IMR-90 (cell line): ENCODE measurements around the gene TMEM259. TPM values are rescaled to one million over a fixed set of nuclear protein-coding genes. Genes with fewer than 3 reads are reported as not detected.

Source experiments
- ATAC-seq: fragments of 200-7000 bp; cut with Tn5 transposase; 2 replicates; pipeline ENCODE4 v1.9.1; 2020; ENCODE audit warnings: low read depth, mild to moderate bottlenecking, moderate library complexity
- BruUV-seq: library from RNA; stranded (reverse); fragments of 400-500 nt; replicated peaks from 2 replicates; lab custom pipeline; 2021; lab: Mats Ljungman, UMichigan
- CTCF ChIA-PET: fragments of 300-600 bp; formaldehyde crosslinking; extraction: SDS; loops from one replicate; lab custom pipeline; 2021; ENCODE audit warnings: antibody characterized with exemption; lab: Yijun Ruan, JAX
- POLR2A ChIA-PET: fragments of 300-600 bp; sonication (Branson Sonifier 250); formaldehyde crosslinking; loops from one replicate; lab custom pipeline; 2022; ENCODE audit warnings: antibody characterized with exemption; ENCODE audit not compliant: unreplicated experiment; lab: Charles Lee
- DNase-seq: peaks from one replicate; pipeline ENCODE4 v3.0.0; 2013
- H2AFZ ChIP-seq: replicated peaks from 2 replicates; pipeline ENCODE3; 2013; ENCODE audit warnings: low read length, mild to moderate bottlenecking; ENCODE audit not compliant: poor library complexity
- H2AK5ac ChIP-seq: 2 replicates; pipeline ENCODE4 v1.6.1; 2013; ENCODE audit warnings: low read depth, low read length, inconsistent platforms
- H2AK9ac ChIP-seq: replicated peaks from 2 replicates; pipeline ENCODE3; 2013; ENCODE audit warnings: mild to moderate bottlenecking, low read depth, low read length, moderate library complexity; ENCODE audit not compliant: poor library complexity
- H2BK120ac ChIP-seq: 2 replicates; pipeline ENCODE4 v1.6.1; 2013; ENCODE audit warnings: low read depth, low read length, inconsistent platforms
- H2BK15ac ChIP-seq: 3 replicates; pipeline ENCODE4 v1.6.1; 2013; ENCODE audit warnings: low read depth, low read length, inconsistent platforms
- H2BK20ac ChIP-seq: 2 replicates; pipeline ENCODE4 v1.6.1; 2013; ENCODE audit warnings: low read depth, mild to moderate bottlenecking, inconsistent platforms, low read length, moderate library complexity
- H2BK5ac ChIP-seq: 2 replicates; pipeline ENCODE4 v1.6.1; 2013; ENCODE audit warnings: mild to moderate bottlenecking, low read depth, low read length, inconsistent platforms; ENCODE audit not compliant: poor library complexity, severe bottlenecking
- H3K14ac ChIP-seq: replicated peaks from 2 replicates; pipeline ENCODE4 v1.6.1; 2013; ENCODE audit warnings: low read depth, low read length, inconsistent platforms
- H3K18ac ChIP-seq: 2 replicates; pipeline ENCODE4 v1.6.1; 2013; ENCODE audit warnings: low read depth, low read length, control low read depth
- H3K23ac ChIP-seq: 2 replicates; pipeline ENCODE4 v1.6.1; 2013; ENCODE audit warnings: low read depth, low read length, inconsistent platforms
- H3K27ac ChIP-seq: 2 replicates; pipeline ENCODE4 v1.5.1; 2013; ENCODE audit warnings: mild to moderate bottlenecking, control low read depth, low read length; ENCODE audit not compliant: insufficient read depth
- H3K27me3 ChIP-seq: 2 replicates; pipeline ENCODE4 v1.6.1; 2013; ENCODE audit warnings: low read length; ENCODE audit not compliant: control insufficient read depth, insufficient read depth
- H3K36me3 ChIP-seq: 2 replicates; pipeline ENCODE4 v1.6.1; 2013; ENCODE audit warnings: low read length, mixed read lengths; ENCODE audit not compliant: control insufficient read depth, insufficient read depth
- H3K4ac ChIP-seq: 2 replicates; pipeline ENCODE4 v1.6.1; 2013; ENCODE audit warnings: low read depth, low read length, inconsistent platforms
- H3K4me1 ChIP-seq: 2 replicates; pipeline ENCODE4 v1.6.1; 2013; ENCODE audit warnings: low read length, mixed read lengths; ENCODE audit not compliant: control insufficient read depth, insufficient read depth
- H3K4me2 ChIP-seq: 2 replicates; pipeline ENCODE4 v1.6.1; 2013; ENCODE audit warnings: low read depth, mild to moderate bottlenecking, control low read depth, low read length, moderate library complexity
- H3K4me3 ChIP-seq: 2 replicates; pipeline ENCODE4 v1.5.1; 2013; ENCODE audit warnings: low read depth, mild to moderate bottlenecking, control low read depth, low read length, moderate library complexity; ENCODE audit not compliant: insufficient read depth
- H3K56ac ChIP-seq: 2 replicates; pipeline ENCODE4 v1.6.1; 2013; ENCODE audit warnings: low read length, inconsistent platforms; ENCODE audit not compliant: insufficient read depth; ENCODE audit errors: extremely low read depth
- H3K79me1 ChIP-seq, 2 experiments: 2 replicates each; pipeline ENCODE4 v1.6.1; 2013; ENCODE audit warnings: low read length in 2 of 2, inconsistent platforms in 1 of 2, low read depth in 1 of 2
- H3K9ac ChIP-seq: 2 replicates; pipeline ENCODE4 v1.6.1; 2013; ENCODE audit warnings: low read depth, low read length, control low read depth
- H3K9me1 ChIP-seq: 2 replicates; pipeline ENCODE4 v1.6.1; 2013; ENCODE audit warnings: low read length, inconsistent platforms; ENCODE audit not compliant: insufficient read depth
- H3K9me3 ChIP-seq: 2 replicates; pipeline ENCODE4 v1.6.1; 2013; ENCODE audit warnings: low read length; ENCODE audit not compliant: control insufficient read depth, insufficient read depth
- H4K20me1 ChIP-seq: 2 replicates; pipeline ENCODE4 v1.6.1; 2013; ENCODE audit warnings: low read length, inconsistent platforms; ENCODE audit not compliant: insufficient read depth
- H4K5ac ChIP-seq: 2 replicates; pipeline ENCODE4 v1.6.1; 2013; ENCODE audit warnings: mild to moderate bottlenecking, low read depth, low read length, control low read depth
- H4K8ac ChIP-seq, 2 experiments: 2 replicates each; pipeline ENCODE4 v1.6.1; 2013; ENCODE audit warnings: low read depth in 2 of 2, low read length in 2 of 2, control low read depth in 1 of 2, inconsistent platforms in 1 of 2
- H4K91ac ChIP-seq: 2 replicates; pipeline ENCODE4 v1.6.1; 2013; ENCODE audit warnings: low read depth, low read length, inconsistent platforms; ENCODE audit not compliant: insufficient read depth
- BHLHE40 ChIP-seq: fragments of 150-350 bp; IDR thresholded peaks from 2 replicates; pipeline ENCODE4 v1.6.1; 2016; ENCODE audit warnings: mild to moderate bottlenecking, low read depth, low read length
- CEBPB ChIP-seq: IDR thresholded peaks from 2 replicates; pipeline ENCODE4 v1.6.1; 2012; ENCODE audit warnings: low read depth, low read length, improper control_type of control experiment
- CHD1 ChIP-seq: IDR thresholded peaks from 2 replicates; pipeline ENCODE4 v1.6.1; 2012; ENCODE audit warnings: low read depth, low read length, improper control_type of control experiment
- MAFK ChIP-seq: IDR thresholded peaks from 2 replicates; pipeline ENCODE4 v1.6.1; 2012; ENCODE audit warnings: low read depth, low read length, improper control_type of control experiment
- MAZ ChIP-seq: IDR thresholded peaks from 2 replicates; pipeline ENCODE4 v1.6.1; 2012; ENCODE audit warnings: low read depth, mild to moderate bottlenecking, low read length, improper control_type of control experiment, moderate library complexity, borderline replicate concordance
- MXI1 ChIP-seq: IDR thresholded peaks from 2 replicates; pipeline ENCODE4 v1.6.1; 2012; ENCODE audit warnings: low read depth, mild to moderate bottlenecking, low read length, moderate library complexity, borderline replicate concordance
- POLR2A ChIP-seq: IDR thresholded peaks from 2 replicates; pipeline ENCODE4 v1.6.1; 2012; ENCODE audit warnings: mild to moderate bottlenecking, low read depth, low read length
- RAD21 ChIP-seq: IDR thresholded peaks from 2 replicates; pipeline ENCODE4 v1.6.1; 2012; ENCODE audit warnings: low read length, improper control_type of control experiment
- RCOR1 ChIP-seq: IDR thresholded peaks from 2 replicates; pipeline ENCODE4 v1.6.1; 2012; ENCODE audit warnings: mild to moderate bottlenecking, low read length, improper control_type of control experiment; ENCODE audit not compliant: insufficient replicate concordance
- USF2 ChIP-seq: fragments of 150-350 bp; IDR thresholded peaks from 2 replicates; pipeline ENCODE4 v1.6.1; 2017; ENCODE audit warnings: mild to moderate bottlenecking, antibody characterized with exemption, low read length, low read depth
- WGBS, 2 experiments: methylation state at CpG; one replicate each; pipeline versions ENCODE4 v1.1.5 to v1.1.7; 2013; ENCODE audit warnings: missing lambda C conversion rate in 2 of 2; ENCODE audit not compliant: insufficient read length in 1 of 2; ENCODE audit errors: extremely low coverage in 2 of 2; 5-methylcytosine and 5-hydroxymethylcytosine counted together
- dilution Hi-C: fragments of 300-500 bp; cut with HindIII; formaldehyde crosslinking; loops from one replicate; pipeline ENCODE4 v1.14.3; 2018; ENCODE audit warnings: low sequenced_read_pairs; ENCODE audit not compliant: unreplicated experiment
- in situ Hi-C: fragments of 300-500 bp; cut with MboI; formaldehyde crosslinking; loops from 3 replicates; pipeline ENCODE4 v1.14.3; 2019; ENCODE audit warnings: low sequenced_read_pairs, inconsistent platforms, mixed read lengths
- intact Hi-C: fragments of 100-400 bp; cut with micrococcal nuclease; formaldehyde crosslinking; loops from 2 replicates; pipeline ENCODE4 v1.10.0; 2022
- polyA plus RNA-seq, 3 experiments: library from polyadenylated mRNA; depleted of rRNA; stranded (reverse); fragments of >200 nt; gene quantifications; 2 replicates each; pipeline ENCODE4 v1.2.3, GENCODE V29; 2012; ENCODE audit warnings: low replicate concordance in 1 of 3
- total RNA-seq: library from RNA; depleted of rRNA; stranded (reverse); fragments of >200 nt; gene quantifications from 2 replicates; pipeline ENCODE4 v1.2.3, GENCODE V29; 2012

TMEM259 gene
- total and polyA plus RNA-seq, 2 of the 4 experiments (the other 2 are of a cell fraction), result 22.6 to 153 TPM

- H3K9me3 ChIP-seq, result peaks cover 15% of the 10 kb centered on the region
- no peak overlapping the region for H2BK120ac ChIP-seq
- H3K18ac ChIP-seq, result no peak overlapping the region
- H4K91ac ChIP-seq, result no peak overlapping the region
- ChIA-PET POLR2A (no interaction called here), CTCF (no interaction called here)
- intact Hi-C loops, result no loop called here
- H2BK20ac ChIP-seq, result no peak overlapping the region
- WGBS, 2 experiments, result 85% methylated on average over 20 of the region's 31 CpGs; no CpG with 5 or more reads in 1 of the 2 experiments
- DNase-seq (no peak), ATAC-seq (no peak)
- no peak overlapping the region for H2AK5ac ChIP-seq
- no peaks in the 10 kb centered on the region for H3K9me1 ChIP-seq
- no peak overlapping the region for H3K56ac ChIP-seq
- peak overlapping the region; percentile 58 for H2AFZ ChIP-seq
- no peak overlapping the region for H3K4me2 ChIP-seq
- no peak overlapping the region for H3K23ac ChIP-seq
- H3K36me3 ChIP-seq, result peaks cover under 1% of the 10 kb centered on the region; the same call in 1 of the 2 replicates
- H3K4me3 ChIP-seq, result no peak overlapping the region
- no peaks in the 10 kb centered on the region for H3K27me3 ChIP-seq
- no peaks in the 10 kb centered on the region for H3K79me1 ChIP-seq
- no peak overlapping the region for H3K4ac ChIP-seq
- H4K8ac ChIP-seq, result no peak overlapping the region
- H3K4me1 ChIP-seq, result no peaks in the 10 kb centered on the region
- TF ChIP-seq POLR2A (no peak), RCOR1 (no peak), CEBPB (no peak), BHLHE40 (no peak), RAD21 (no peak), USF2 (no peak), MXI1 (no peak), MAZ (no peak), CHD1 (no peak), MAFK (no peak)
- no peaks in the 10 kb centered on the region for H4K20me1 ChIP-seq
- in situ Hi-C loops, result no loop called here
- no peak overlapping the region for H2BK15ac ChIP-seq
- dilution Hi-C loops, result no loop called here
- H3K27ac ChIP-seq, result no peak overlapping the region
- H2BK5ac ChIP-seq, result no peak overlapping the region
- no peak overlapping the region for H4K5ac ChIP-seq
- no peak overlapping the region for H2AK9ac ChIP-seq
- no peak overlapping the region for H3K9ac ChIP-seq
- no peak overlapping the region for H3K14ac ChIP-seq
- BruUV-seq, result no TSS peak
Measured at GRCh38 chr19:1050989-1051788, 30.3 kb upstream of the TMEM259 start.
